ENCODE results near the gene ASB2. TPM values are rescaled to one million over a fixed set of nuclear protein-coding genes. Genes with fewer than 3 reads are reported as not detected.

ASB2 gene
- total and polyA plus RNA-seq, 2 of the 4 experiments (the other 2 are of a cell fraction) = 0.54 to 0.77 TPM

- ChIA-PET CTCF (no interaction called here), POLR2A (ENCODE audit: unreplicated experiment) (no interaction called here)
- Histone ChIP-seq H3K4me1 (ENCODE audit: control insufficient read depth, insufficient read depth, low read length) (peaks cover 25% of the 10 kb centered on the region), H3K9me1 (ENCODE audit: insufficient read depth, low read length) (peaks cover 24% of the 10 kb centered on the region), H3K56ac (ENCODE audit: extremely low read depth, insufficient read depth, low read length) (no peak overlapping the region), H3K18ac (ENCODE audit: low read depth, low read length) (peak overlapping the region; percentile 91), H2BK5ac (ENCODE audit: low read depth, low read length, poor library complexity, severe bottlenecking) (peak overlapping the region; percentile 68), H3K36me3 (ENCODE audit: control insufficient read depth, insufficient read depth, low read length) (no peaks in the 10 kb centered on the region), H3K27ac (ENCODE audit: insufficient read depth, low read length) (peak overlapping the region; percentile 41; the same call in 1 of the 2 replicates), H2AK9ac (replicated peaks; ENCODE audit: low read depth, low read length, poor library complexity) (peak overlapping the region; percentile 18), H4K91ac (ENCODE audit: insufficient read depth, low read depth, low read length) (peak overlapping the region; percentile 64), H3K4me3 (ENCODE audit: insufficient read depth, low read depth, low read length) (no peak overlapping the region), H3K9ac (ENCODE audit: low read depth, low read length) (no peak overlapping the region), H3K4ac (ENCODE audit: low read depth, low read length) (peak overlapping the region; percentile 75), H3K27me3 (ENCODE audit: control insufficient read depth, insufficient read depth, low read length) (no peaks in the 10 kb centered on the region; the same call in 1 of the 2 replicates), H3K14ac (replicated peaks; ENCODE audit: low read depth, low read length) (peak overlapping the region; percentile 10), H2BK20ac (ENCODE audit: low read depth, low read length) (peak overlapping the region; percentile 71), H3K4me2 (ENCODE audit: low read depth, low read length) (peak overlapping the region; percentile 27), H4K5ac (ENCODE audit: low read depth, low read length) (peak overlapping the region; percentile 28), H2BK15ac (ENCODE audit: low read depth, low read length) (peak overlapping the region; percentile 63; the same call in 2 of the 3 replicates), H4K20me1 (ENCODE audit: insufficient read depth, low read length) (no peaks in the 10 kb centered on the region), H3K9me3 (ENCODE audit: control insufficient read depth, insufficient read depth, low read length) (no peaks in the 10 kb centered on the region), H3K23ac (ENCODE audit: low read depth, low read length) (no peak overlapping the region), H3K79me1 (ENCODE audit: low read depth in 1 of 2, low read length in 2 of 2) (no peaks in the 10 kb centered on the region), H4K8ac (ENCODE audit: low read depth in 2 of 2, low read length in 2 of 2) (peak overlapping the region; percentile 19 to 69; a peak in 3 of 4 replicates), H2AK5ac (ENCODE audit: low read depth, low read length) (peak overlapping the region; percentile 85), H2AFZ (replicated peaks; ENCODE audit: low read length, poor library complexity) (peak overlapping the region; percentile 67), H2BK120ac (ENCODE audit: low read depth, low read length) (peak overlapping the region; percentile 67)
- peak; percentile 95 for DNase-seq
- BruUV-seq (replicated peaks) = no TSS peak
- ATAC-seq (ENCODE audit: low read depth) = peak; percentile 81
- in situ Hi-C loops (cut with MboI; ENCODE audit: low sequenced_read_pairs) = no loop called here
- 39% methylated on average over 6 of the region's 23 CpGs; no CpG with 5 or more reads in 1 of the 2 experiments for WGBS, 2 experiments (ENCODE audit: extremely low coverage in 2 of 2, insufficient read length in 1 of 2)
- dilution Hi-C loops (cut with HindIII; ENCODE audit: low sequenced_read_pairs, unreplicated experiment) = no loop called here
- intact Hi-C loops (cut with micrococcal nuclease) = loop anchor here (5.0 kb wide), 1 partner anchor 43 kb away; no protein-coding TSS in a partner anchor
- no peak for TF ChIP-seq CEBPB (IDR thresholded peaks at IDR 0.05; ENCODE audit: low read depth, low read length)
- TF ChIP-seq RFX5 (IDR thresholded peaks at IDR 0.05; ENCODE audit: low read depth, low read length) = no peak
- no peak for TF ChIP-seq MAFK (IDR thresholded peaks at IDR 0.05; ENCODE audit: low read depth, low read length)
- TF ChIP-seq BHLHE40 (IDR thresholded peaks at IDR 0.05; ENCODE audit: low read depth, low read length) = peak; percentile 68; the same call in 1 of the 2 replicates
- peak; percentile 87 for TF ChIP-seq FOS (IDR thresholded peaks at IDR 0.05; ENCODE audit: low read depth, low read length)
- peak; percentile 55; the same call in 1 of the 2 replicates for TF ChIP-seq NFE2L2 (IDR thresholded peaks at IDR 0.05; ENCODE audit: low read depth, low read length)
- TF ChIP-seq POLR2A (IDR thresholded peaks at IDR 0.05; ENCODE audit: low read depth, low read length) = peak; percentile 69
- peak; percentile 73 for TF ChIP-seq USF2 (IDR thresholded peaks at IDR 0.05; ENCODE audit: low read depth, low read length)
- TF ChIP-seq RCOR1 (IDR thresholded peaks at IDR 0.05; ENCODE audit: insufficient replicate concordance, low read length) = no peak
- peak; percentile 75; the same call in 1 of the 2 replicates for TF ChIP-seq MAZ (IDR thresholded peaks at IDR 0.05; ENCODE audit: borderline replicate concordance, low read depth, low read length)
- TF ChIP-seq MXI1 (IDR thresholded peaks at IDR 0.05; ENCODE audit: borderline replicate concordance, low read depth, low read length) = no peak
- TF ChIP-seq SMC3 (IDR thresholded peaks at IDR 0.05; ENCODE audit: low read depth, low read length) = peak; percentile 15; the same call in 1 of the 2 replicates
- TF ChIP-seq ELK1 (IDR thresholded peaks at IDR 0.05; ENCODE audit: borderline replicate concordance, low read depth, low read length) = no peak
- TF ChIP-seq RAD21 (IDR thresholded peaks at IDR 0.05; ENCODE audit: low read length) = no peak
- TF ChIP-seq CHD1 (IDR thresholded peaks at IDR 0.05; ENCODE audit: low read depth, low read length) = no peak
These were observed 16.9 kb downstream of the ASB2 start for GRCh38 chr14:93959239-93960107.

Measured in IMR-90 (cell line).